ENCODE data around the gene EME1. TPM values are rescaled to one million over a fixed set of nuclear protein-coding genes. Genes with fewer than 3 reads are reported as not detected.

EME1 gene
- total and polyA plus RNA-seq, 2 of the 4 experiments (the other 2 are of a cell fraction): 9.1 to 9.4 TPM

- no peaks in the 10 kb centered on the region for H3K9me3 ChIP-seq (ENCODE audit: control insufficient read depth, insufficient read depth, low read length)
- H4K91ac ChIP-seq (ENCODE audit: insufficient read depth, low read depth, low read length): no peak overlapping the region
- ATAC-seq (ENCODE audit: low read depth): peak; percentile 41
- peaks cover 11% of the 10 kb centered on the region for H3K4me1 ChIP-seq (ENCODE audit: control insufficient read depth, insufficient read depth, low read length)
- H3K23ac ChIP-seq (ENCODE audit: low read depth, low read length): no peak overlapping the region
- H2AK9ac ChIP-seq (replicated peaks; ENCODE audit: low read depth, low read length, poor library complexity): peak overlapping the region; percentile 23
- 58% methylated on average over 2 of the region's 8 CpGs; no CpG with 5 or more reads in 1 of the 2 experiments for WGBS, 2 experiments (ENCODE audit: extremely low coverage in 2 of 2, insufficient read length in 1 of 2)
- H3K27me3 ChIP-seq (ENCODE audit: control insufficient read depth, insufficient read depth, low read length): no peaks in the 10 kb centered on the region
- H4K5ac ChIP-seq (ENCODE audit: low read depth, low read length): no peak overlapping the region
- H3K27ac ChIP-seq (ENCODE audit: insufficient read depth, low read length): no peak overlapping the region
- peak overlapping the region; percentile 37 for H2AFZ ChIP-seq (replicated peaks; ENCODE audit: low read length, poor library complexity)
- H3K4ac ChIP-seq (ENCODE audit: low read depth, low read length): no peak overlapping the region; the same call in 1 of the 2 replicates
- BruUV-seq (replicated peaks): no TSS peak
- peak; percentile 35 for DNase-seq
- H3K4me2 ChIP-seq (ENCODE audit: low read depth, low read length): no peak overlapping the region
- H4K8ac ChIP-seq (ENCODE audit: low read depth in 2 of 2, low read length in 2 of 2): no peak overlapping the region
- no peak overlapping the region for H2BK15ac ChIP-seq (ENCODE audit: low read depth, low read length)
- H2BK5ac ChIP-seq (ENCODE audit: low read depth, low read length, poor library complexity, severe bottlenecking): no peak overlapping the region
- no peak overlapping the region for H3K14ac ChIP-seq (replicated peaks; ENCODE audit: low read depth, low read length)
- H2BK20ac ChIP-seq (ENCODE audit: low read depth, low read length): no peak overlapping the region
- intact Hi-C loops (cut with micrococcal nuclease) (no loop called here), in situ Hi-C loops (cut with MboI; ENCODE audit: low sequenced_read_pairs) (no loop called here), dilution Hi-C loops (cut with HindIII; ENCODE audit: low sequenced_read_pairs, unreplicated experiment) (no loop called here)
- H3K56ac ChIP-seq (ENCODE audit: extremely low read depth, insufficient read depth, low read length): no peak overlapping the region
- H2BK120ac ChIP-seq (ENCODE audit: low read depth, low read length): no peak overlapping the region
- H4K20me1 ChIP-seq (ENCODE audit: insufficient read depth, low read length): peaks cover 22% of the 10 kb centered on the region; the same call in 1 of the 2 replicates
- no peak overlapping the region for H3K4me3 ChIP-seq (ENCODE audit: insufficient read depth, low read depth, low read length)
- H3K9me1 ChIP-seq (ENCODE audit: insufficient read depth, low read length): peaks cover 9% of the 10 kb centered on the region; the same call in 1 of the 2 replicates
- no peak overlapping the region for H3K9ac ChIP-seq (ENCODE audit: low read depth, low read length)
- H3K18ac ChIP-seq (ENCODE audit: low read depth, low read length): no peak overlapping the region
- peaks cover 51% of the 10 kb centered on the region for H3K36me3 ChIP-seq (ENCODE audit: control insufficient read depth, insufficient read depth, low read length)
- ChIA-PET POLR2A (ENCODE audit: unreplicated experiment) (interaction anchor here (0.5 to 0.9 kb wide), 2 partner anchors 162 to 261 kb away, joined by 3 to 4 read pairs; partner anchors contain the start of gene COL1A1), CTCF (no interaction called here)
- no peak for TF ChIP-seq RFX5 (IDR thresholded peaks at IDR 0.05; ENCODE audit: low read depth, low read length)
- no peak for TF ChIP-seq USF2 (IDR thresholded peaks at IDR 0.05; ENCODE audit: low read depth, low read length)
- no peak for TF ChIP-seq CEBPB (IDR thresholded peaks at IDR 0.05; ENCODE audit: low read depth, low read length)
- no peak for TF ChIP-seq BHLHE40 (IDR thresholded peaks at IDR 0.05; ENCODE audit: low read depth, low read length)
- TF ChIP-seq POLR2A (IDR thresholded peaks at IDR 0.05; ENCODE audit: low read depth, low read length): no peak
- TF ChIP-seq FOS (IDR thresholded peaks at IDR 0.05; ENCODE audit: low read depth, low read length): no peak
- TF ChIP-seq SMC3 (IDR thresholded peaks at IDR 0.05; ENCODE audit: low read depth, low read length): no peak
- TF ChIP-seq NFE2L2 (IDR thresholded peaks at IDR 0.05; ENCODE audit: low read depth, low read length): no peak
- TF ChIP-seq MAFK (IDR thresholded peaks at IDR 0.05; ENCODE audit: low read depth, low read length): no peak
- TF ChIP-seq MAZ (IDR thresholded peaks at IDR 0.05; ENCODE audit: borderline replicate concordance, low read depth, low read length): no peak
- H2AK5ac ChIP-seq (ENCODE audit: low read depth, low read length): 0 out of 2 replicates have a peak overlapping the region, but pooled peaks have one; percentile 1
- peaks cover 0 to 29% of the 10 kb centered on the region in 2 experiments; a peak in 1 of 4 replicates for H3K79me1 ChIP-seq (ENCODE audit: low read depth in 1 of 2, low read length in 2 of 2)
Measured at GRCh38 chr17:50363217-50364060, 9.6 kb upstream of the EME1 start.
